GM19397 (cell line): ENCODE measurements around the gene CRIP2.

ENCODE experiments used
- ATAC-seq: cut with Tn5 transposase; IDR thresholded peaks from one replicate; pipeline ENCODE4 v1.9.1; 2021; ENCODE audit warnings: mild to moderate bottlenecking, moderate library complexity; ENCODE audit not compliant: unreplicated experiment

CRIP2 gene

DNA sequence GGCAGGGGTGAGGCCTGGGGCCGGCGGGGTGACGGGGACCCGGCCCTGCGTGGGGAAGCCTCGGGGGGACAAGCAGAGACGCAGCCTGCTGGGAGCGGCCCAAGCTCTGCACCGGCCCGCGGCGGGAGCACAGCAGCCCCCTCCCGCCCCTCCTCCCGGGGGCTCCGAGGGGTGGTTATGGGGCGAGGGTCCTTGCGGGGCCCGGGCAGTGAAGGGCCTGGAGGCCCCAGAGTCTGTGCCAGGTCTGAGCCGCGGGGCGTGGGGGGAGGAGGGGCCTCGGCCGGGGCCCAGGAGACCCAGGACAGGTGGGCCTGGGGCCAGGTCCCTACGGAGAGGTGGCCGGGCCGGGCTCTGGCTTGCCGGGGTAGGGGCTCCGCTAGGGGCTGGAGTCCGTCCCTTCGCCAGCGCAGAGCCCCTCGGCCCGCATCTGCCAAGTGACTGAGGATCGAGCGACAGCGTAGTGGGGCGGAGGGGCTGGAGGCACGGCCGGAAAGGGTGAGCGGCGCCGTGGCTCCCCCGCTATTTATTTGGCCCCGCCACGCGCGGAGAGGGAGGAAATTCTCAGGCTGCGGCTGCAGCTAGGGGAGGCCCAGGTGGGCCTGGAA lies 52.3 kb downstream of the CRIP2 start:
- ATAC-seq = no peak

DNA sequence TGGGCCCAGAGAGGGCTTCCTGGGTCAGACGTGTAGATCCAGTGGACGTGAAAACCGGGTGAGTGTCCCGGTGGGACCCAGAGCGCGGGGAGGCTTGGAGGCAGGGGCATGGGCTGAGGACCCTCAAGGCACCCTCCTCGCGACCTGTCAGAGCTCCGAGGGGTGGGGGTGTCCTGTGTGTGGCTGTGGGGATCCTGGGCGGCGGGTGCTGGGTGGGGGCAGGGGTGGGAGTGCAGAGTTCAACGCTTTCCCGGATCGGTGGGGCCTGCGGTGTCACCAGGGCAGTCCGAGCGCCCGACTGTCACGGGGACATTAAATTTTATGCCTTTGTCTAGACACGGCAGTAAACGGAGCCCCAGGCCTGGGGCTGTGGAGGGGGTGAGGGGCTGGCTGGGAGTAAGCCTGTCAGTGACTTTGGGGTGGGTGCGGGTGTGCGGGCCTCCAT lies 52.8 kb downstream of the CRIP2 start:
- ATAC-seq = no peak

DNA sequence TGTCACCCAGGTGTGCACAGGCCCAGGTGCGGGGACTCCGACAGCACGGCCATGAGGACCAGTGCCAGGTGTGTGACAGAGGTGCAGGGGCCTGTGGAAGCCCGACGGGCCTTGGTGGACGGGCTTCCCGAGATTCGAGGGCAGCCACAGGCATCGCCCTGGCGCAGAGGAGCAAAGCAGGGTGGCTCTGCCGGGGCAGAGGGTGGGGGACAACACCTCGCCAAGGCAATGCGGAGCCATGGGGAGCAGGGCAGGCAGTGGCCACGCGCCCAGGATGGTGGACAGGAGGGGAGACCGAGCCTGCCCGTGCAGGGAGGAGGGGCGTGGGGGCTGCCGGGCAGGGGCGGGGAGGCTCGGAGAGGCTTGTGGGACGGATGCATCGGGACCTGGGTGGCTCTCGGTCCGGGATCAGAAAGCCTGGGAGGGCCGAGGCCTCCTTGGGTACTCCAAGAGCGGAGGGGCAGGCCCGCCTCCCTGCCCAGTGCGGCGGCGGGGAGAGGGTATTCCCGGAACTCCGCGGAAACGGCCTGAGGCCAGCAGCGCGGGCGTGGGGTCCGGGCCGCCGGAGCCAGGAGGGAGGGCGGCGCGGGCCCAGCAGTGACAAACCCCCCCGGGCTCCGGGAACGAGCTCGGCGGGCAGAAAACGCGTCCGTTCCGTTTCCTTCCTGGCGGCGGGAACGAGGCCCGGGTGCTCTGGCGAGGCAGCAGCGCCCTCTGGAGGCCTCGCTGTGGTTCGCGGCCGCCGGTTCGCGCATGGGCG lies 53.4 kb downstream of the CRIP2 start:
- no peak for ATAC-seq

DNA sequence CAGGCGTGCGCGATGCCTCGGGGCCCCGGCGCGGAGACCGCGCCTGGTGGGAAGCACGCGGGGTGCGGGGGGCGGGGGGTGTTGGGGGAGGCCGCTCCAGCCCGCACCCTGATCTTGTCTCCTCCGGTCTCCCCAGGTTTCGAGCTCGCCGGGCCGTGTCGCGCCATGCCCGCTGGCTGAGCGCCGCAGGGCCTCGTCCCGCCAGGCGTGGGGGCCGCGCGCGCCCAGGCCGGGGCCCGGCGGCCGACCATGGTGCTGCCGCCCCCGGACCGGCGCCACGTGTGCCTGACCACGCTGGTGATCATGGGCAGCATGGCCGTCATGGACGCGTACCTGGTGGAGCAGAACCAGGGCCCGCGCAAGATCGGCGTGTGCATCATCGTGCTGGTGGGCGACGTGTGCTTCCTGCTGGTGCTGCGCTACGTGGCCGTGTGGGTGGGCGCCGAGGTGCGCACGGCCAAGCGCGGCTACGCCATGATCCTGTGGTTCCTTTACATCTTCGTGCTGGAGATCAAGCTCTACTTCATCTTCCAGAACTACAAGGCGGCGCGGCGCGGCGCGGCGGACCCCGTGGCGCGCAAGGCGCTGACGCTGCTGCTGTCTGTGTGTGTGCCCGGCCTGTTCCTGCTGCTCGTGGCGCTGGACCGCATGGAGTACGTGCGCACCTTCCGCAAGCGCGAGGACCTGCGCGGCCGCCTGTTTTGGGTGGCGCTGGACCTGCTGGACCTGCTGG lies 54.1 kb downstream of the CRIP2 start:
- ATAC-seq = no peak

DNA sequence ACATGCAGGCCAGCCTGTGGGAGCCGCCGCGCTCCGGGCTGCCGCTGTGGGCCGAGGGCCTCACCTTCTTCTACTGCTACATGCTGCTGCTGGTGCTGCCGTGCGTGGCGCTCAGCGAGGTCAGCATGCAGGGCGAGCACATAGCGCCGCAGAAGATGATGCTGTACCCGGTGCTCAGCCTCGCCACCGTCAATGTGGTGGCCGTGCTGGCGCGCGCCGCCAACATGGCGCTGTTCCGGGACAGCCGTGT lies 54.6 kb downstream of the CRIP2 start:
- ATAC-seq = no peak
